ENCODE measurements around the gene CCDC102A. TPM values are rescaled to one million over a fixed set of nuclear protein-coding genes. Genes with fewer than 3 reads are reported as not detected.

The CCDC102A gene
- total and polyA plus RNA-seq, 2 donors (not counting 3 experiments of a cell fraction or from before 2014, with no cell fraction given), result 7.8 to 12.2 TPM

DNA sequence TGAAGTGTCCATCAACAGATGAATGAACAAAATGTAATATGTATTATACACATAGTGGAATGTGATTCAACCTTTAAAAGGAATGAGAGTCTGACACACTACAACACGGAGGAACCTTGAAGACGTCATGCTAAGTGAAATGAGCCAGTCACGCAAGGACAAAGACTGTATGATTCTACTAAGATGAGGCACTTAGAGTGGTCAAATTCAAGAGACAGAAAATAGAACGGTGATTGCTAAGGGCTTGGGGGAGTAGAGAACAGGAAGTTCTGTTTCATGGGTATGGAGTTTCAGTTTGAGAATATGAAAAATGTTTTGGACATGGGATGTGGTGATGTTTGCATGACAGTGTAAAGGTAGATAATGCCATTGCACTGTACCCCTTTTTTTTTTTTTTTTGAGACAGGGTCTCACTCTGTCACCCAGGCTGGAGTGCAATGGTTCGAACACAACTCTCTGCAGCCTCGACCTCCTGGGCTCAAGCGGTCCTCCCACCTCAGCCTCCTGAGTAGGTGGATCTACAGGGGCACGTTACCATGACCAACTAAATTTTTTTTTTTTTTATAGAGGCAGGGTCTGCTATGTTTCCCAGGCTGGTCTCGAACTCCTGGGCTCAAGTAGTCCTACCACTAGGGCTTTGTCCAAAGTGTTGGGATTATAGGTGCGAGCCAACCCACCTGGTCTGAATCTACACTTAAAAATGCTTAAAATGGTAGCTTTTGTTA, 2.9 kb upstream of the CCDC102A start:
- peaks cover 3 to 24% of the 10 kb centered on the region in 2 experiments for H3K27me3 ChIP-seq (ENCODE audit: control insufficient read depth in 2 of 2, insufficient read depth in 2 of 2, low read length in 2 of 2)
- no peaks in the 10 kb centered on the region for H3K9me1 ChIP-seq (replicated peaks; ENCODE audit: control insufficient read depth, extremely low read depth, insufficient read depth, low read length)
- no TSS peak for BruUV-seq (replicated peaks)
- DNase-seq (ENCODE audit: low read depth, low spot score) (no peak), FAIRE-seq (no peak)
- no peak overlapping the region for H2AFZ ChIP-seq (ENCODE audit: low read depth, low read length)
- H3K9ac ChIP-seq (replicated peaks; ENCODE audit: extremely low read depth, insufficient read depth, low read length), result no peak overlapping the region
- no peaks in the 10 kb centered on the region for H3K9me3 ChIP-seq (replicated peaks; ENCODE audit: control insufficient read depth, insufficient read depth, low read length)
- dilution Hi-C loops (cut with MboI; ENCODE audit: extremely low pct_ligation_motif_present, low sequenced_read_pairs), result no loop called here
- TF ChIP-seq POLR2A (IDR thresholded peaks at IDR 0.05; ENCODE audit: low read depth, low read length) (no peak), MYC (IDR thresholded peaks at IDR 0.05; ENCODE audit: low read depth, low read length) (no peak), FOS (IDR thresholded peaks at IDR 0.05; ENCODE audit: borderline replicate concordance, insufficient read depth, low read length) (no peak), POLR2AphosphoS5 (IDR thresholded peaks at IDR 0.05; ENCODE audit: insufficient read depth, low read depth, low read length) (no peak), EZH2 (IDR thresholded peaks at IDR 0.05; ENCODE audit: borderline replicate concordance, low read depth, low read length, severe bottlenecking) (no peak), GATA2 (IDR thresholded peaks at IDR 0.05; ENCODE audit: insufficient read depth, insufficient read length, low read depth, low read length) (no peak), JUN (IDR thresholded peaks at IDR 0.05; ENCODE audit: borderline replicate concordance, insufficient read depth, insufficient read length, low read depth) (no peak)
- TF ChIP-seq, protein P1, sequence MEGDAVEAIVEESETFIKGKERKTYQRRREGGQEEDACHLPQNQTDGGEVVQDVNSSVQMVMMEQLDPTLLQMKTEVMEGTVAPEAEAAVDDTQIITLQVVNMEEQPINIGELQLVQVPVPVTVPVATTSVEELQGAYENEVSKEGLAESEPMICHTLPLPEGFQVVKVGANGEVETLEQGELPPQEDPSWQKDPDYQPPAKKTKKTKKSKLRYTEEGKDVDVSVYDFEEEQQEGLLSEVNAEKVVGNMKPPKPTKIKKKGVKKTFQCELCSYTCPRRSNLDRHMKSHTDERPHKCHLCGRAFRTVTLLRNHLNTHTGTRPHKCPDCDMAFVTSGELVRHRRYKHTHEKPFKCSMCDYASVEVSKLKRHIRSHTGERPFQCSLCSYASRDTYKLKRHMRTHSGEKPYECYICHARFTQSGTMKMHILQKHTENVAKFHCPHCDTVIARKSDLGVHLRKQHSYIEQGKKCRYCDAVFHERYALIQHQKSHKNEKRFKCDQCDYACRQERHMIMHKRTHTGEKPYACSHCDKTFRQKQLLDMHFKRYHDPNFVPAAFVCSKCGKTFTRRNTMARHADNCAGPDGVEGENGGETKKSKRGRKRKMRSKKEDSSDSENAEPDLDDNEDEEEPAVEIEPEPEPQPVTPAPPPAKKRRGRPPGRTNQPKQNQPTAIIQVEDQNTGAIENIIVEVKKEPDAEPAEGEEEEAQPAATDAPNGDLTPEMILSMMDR (IDR thresholded peaks at IDR 0.05; ENCODE audit: extremely low read depth in 1 of 2, insufficient read depth in 1 of 2, low read depth in 1 of 2, low read length in 2 of 2), result no peak
- TF ChIP-seq, protein P2, sequence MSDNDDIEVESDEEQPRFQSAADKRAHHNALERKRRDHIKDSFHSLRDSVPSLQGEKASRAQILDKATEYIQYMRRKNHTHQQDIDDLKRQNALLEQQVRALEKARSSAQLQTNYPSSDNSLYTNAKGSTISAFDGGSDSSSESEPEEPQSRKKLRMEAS (IDR thresholded peaks at IDR 0.05; ENCODE audit: insufficient read depth, insufficient read length), result no peak
- intact Hi-C loops (cut with micrococcal nuclease), result no loop called here
- no peaks in the 10 kb centered on the region for H3K79me2 ChIP-seq (ENCODE audit: control insufficient read depth, insufficient read depth, low read length)
- H4K20me1 ChIP-seq (replicated peaks; ENCODE audit: control insufficient read depth, extremely low read depth, insufficient read depth, low read length), result no peaks in the 10 kb centered on the region
- H3K36me3 ChIP-seq (ENCODE audit: control insufficient read depth in 2 of 2, extremely low read depth in 1 of 2, insufficient read depth in 2 of 2, low read length in 2 of 2), result no peaks in the 10 kb centered on the region
- ChIA-PET POLR2A (no interaction called here), CTCF (interaction anchor here (1.0 kb wide), 1 partner anchor 36 kb away, joined by 3 read pairs; no protein-coding TSS in a partner anchor)
- no peak overlapping the region for H3K4me2 ChIP-seq (ENCODE audit: insufficient read depth, low read length)
- peaks cover 10% of the 10 kb centered on the region for H3K4me1 ChIP-seq (ENCODE audit: control insufficient read depth, extremely low read depth, insufficient read depth, low read length)
- no peak overlapping the region for H3K27ac ChIP-seq (ENCODE audit: insufficient read depth, low read depth, low read length)
- no peak overlapping the region for H3K4me3 ChIP-seq (replicated peaks in 1 of 3; ENCODE audit: insufficient read depth in 1 of 3, low read depth in 1 of 3, low read length in 3 of 3)

Measured in endothelial cell of umbilical vein (primary cell).